ENCODE measurements around the gene ARAF.

DNA sequence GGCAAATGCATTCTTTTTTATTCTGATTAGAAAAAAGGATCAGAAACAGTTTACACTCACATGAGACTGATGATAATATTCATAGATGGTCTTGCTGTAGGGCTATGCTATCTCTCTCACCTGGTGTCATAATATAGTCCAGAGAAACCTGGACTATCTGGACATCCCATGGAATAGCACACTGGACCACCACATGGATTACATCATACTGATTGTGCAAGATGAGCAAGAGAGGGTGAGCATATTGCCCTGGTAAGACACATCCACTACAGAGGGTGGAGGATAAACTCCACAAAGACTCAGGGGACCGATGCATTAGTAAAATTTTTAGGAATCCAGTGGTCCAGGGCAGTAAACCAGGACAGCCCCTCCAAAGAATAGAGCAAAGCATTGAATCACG, 50.5 kb downstream of the ARAF start:
- TF ChIP-seq, protein P1, sequence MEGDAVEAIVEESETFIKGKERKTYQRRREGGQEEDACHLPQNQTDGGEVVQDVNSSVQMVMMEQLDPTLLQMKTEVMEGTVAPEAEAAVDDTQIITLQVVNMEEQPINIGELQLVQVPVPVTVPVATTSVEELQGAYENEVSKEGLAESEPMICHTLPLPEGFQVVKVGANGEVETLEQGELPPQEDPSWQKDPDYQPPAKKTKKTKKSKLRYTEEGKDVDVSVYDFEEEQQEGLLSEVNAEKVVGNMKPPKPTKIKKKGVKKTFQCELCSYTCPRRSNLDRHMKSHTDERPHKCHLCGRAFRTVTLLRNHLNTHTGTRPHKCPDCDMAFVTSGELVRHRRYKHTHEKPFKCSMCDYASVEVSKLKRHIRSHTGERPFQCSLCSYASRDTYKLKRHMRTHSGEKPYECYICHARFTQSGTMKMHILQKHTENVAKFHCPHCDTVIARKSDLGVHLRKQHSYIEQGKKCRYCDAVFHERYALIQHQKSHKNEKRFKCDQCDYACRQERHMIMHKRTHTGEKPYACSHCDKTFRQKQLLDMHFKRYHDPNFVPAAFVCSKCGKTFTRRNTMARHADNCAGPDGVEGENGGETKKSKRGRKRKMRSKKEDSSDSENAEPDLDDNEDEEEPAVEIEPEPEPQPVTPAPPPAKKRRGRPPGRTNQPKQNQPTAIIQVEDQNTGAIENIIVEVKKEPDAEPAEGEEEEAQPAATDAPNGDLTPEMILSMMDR (IDR thresholded peaks at IDR 0.05; ENCODE audit: insufficient read depth, low read depth, low read length), result no peak
- TF ChIP-seq EZH2 (IDR thresholded peaks at IDR 0.05; ENCODE audit: insufficient read depth, low read length), result no peak

Measured in astrocyte (in vitro differentiated cells and primary cell).